Measurements from ENCODE around the gene PRICKLE2.

GRCh38 chr3:64107190-64107589, 118.1 kb downstream of the PRICKLE2 start:
- TF ChIP-seq EZH2 (IDR thresholded peaks at IDR 0.05; ENCODE audit: low read length), result no peak
- no peak for TF ChIP-seq CTCF (optimal IDR thresholded peaks at IDR 0.05 in 1 of 3, IDR thresholded peaks at IDR 0.05 in 1 of 3, conservative IDR thresholded peaks at IDR 0.05 in 1 of 3; ENCODE audit: extremely low read depth in 1 of 3, insufficient read depth in 2 of 3, low read length in 3 of 3)
